A549 (cell line): ENCODE results near the gene SCT. TPM values are rescaled to one million over a fixed set of nuclear protein-coding genes. Genes with fewer than 3 reads are reported as not detected.

Experiments used
- ATAC-seq, 2 experiments: fragments of 200-7000 bp in 1 of 2; fragments of >200 bp in 1 of 2; cut with Nextera tagmentation in 1 of 2; cut with Tn5 transposase in 1 of 2; 3 replicates each; pipeline versions ENCODE4 v1.8.0 to v1.9.1; 2018 to 2020; ENCODE audit warnings: mild to moderate bottlenecking in 1 of 2, moderate library complexity in 1 of 2
- CTCF ChIA-PET: fragments of 300-600 bp; sonication (Branson Sonifier 250); formaldehyde crosslinking; extraction: SDS; loops from one replicate; lab custom pipeline; 2021; ENCODE audit warnings: antibody characterized with exemption, inconsistent platforms; lab: Yijun Ruan, JAX
- POLR2A ChIA-PET: fragments of 350-600 bp; formaldehyde crosslinking; extraction: SDS; loops from one replicate; lab custom pipeline; 2021; ENCODE audit warnings: antibody characterized with exemption, inconsistent platforms; lab: Yijun Ruan, JAX
- DNase-seq, 2 experiments: peaks; one replicate each; pipeline versions ENCODE4 v3.0.0 to v3.0.0-alpha.2; 2011 to 2016; ENCODE audit warnings: low read depth in 1 of 2, low spot score in 1 of 2
- FAIRE-seq: peaks from 2 replicates; lab custom pipeline; 2011; peaks lifted over from hg19 to GRCh38; lab: Jason Lieb, UNC
- H3K27ac ChIP-seq, 2 experiments: fragments of >200 bp; sonication (Bioruptor Twin); formaldehyde crosslinking; 3 replicates each; pipeline ENCODE4 v1.5.1; 2016 to 2017
- H3K4me1 ChIP-seq: fragments of >200 bp; sonication (Bioruptor Twin); formaldehyde crosslinking; 3 replicates; pipeline ENCODE4 v1.6.1; 2016
- H3K4me2 ChIP-seq: fragments of >200 bp; sonication (Bioruptor Twin); formaldehyde crosslinking; 3 replicates; pipeline ENCODE4 v1.6.1; 2016
- H3K4me3 ChIP-seq: fragments of >200 bp; sonication (Bioruptor Twin); formaldehyde crosslinking; 3 replicates; pipeline ENCODE4 v1.5.1; 2016
- H3K9me3 ChIP-seq: fragments of >200 bp; sonication (Bioruptor Twin); formaldehyde crosslinking; 3 replicates; pipeline ENCODE4 v1.6.1; 2016
- ATOH8 ChIP-seq: fragments of 250-450 bp; sonication (Bioruptor Pico); IDR thresholded peaks from 2 replicates; pipeline ENCODE4 v1.5.0; 2020; ENCODE audit warnings: low read depth, mild to moderate bottlenecking, moderate library complexity
- BHLHE40 ChIP-seq: IDR thresholded peaks from 2 replicates; pipeline ENCODE4 v1.6.1; 2012; ENCODE audit warnings: low read depth, low read length, inconsistent platforms
- CBX2 ChIP-seq: fragments of 200-600 bp; sonication (generic); IDR thresholded peaks from 2 replicates; pipeline ENCODE4 v1.6.1; 2016; ENCODE audit warnings: low read depth, mild to moderate bottlenecking, borderline replicate concordance
- CBX8 ChIP-seq: fragments of 200-600 bp; sonication (generic); IDR thresholded peaks from 2 replicates; pipeline ENCODE4 v1.6.1; 2016
- CHD2 ChIP-seq: fragments of 150-350 bp; IDR thresholded peaks from 2 replicates; pipeline ENCODE4 v1.6.1; 2014; ENCODE audit warnings: low read length; ENCODE audit not compliant: partially characterized antibody
- CHD4 ChIP-seq: fragments of 200-600 bp; sonication (generic); IDR thresholded peaks from 2 replicates; pipeline ENCODE4 v1.6.1; 2016; ENCODE audit warnings: antibody characterized with exemption, mild to moderate bottlenecking, borderline replicate concordance
- EHMT2 ChIP-seq: fragments of 200-600 bp; sonication (generic); IDR thresholded peaks from 2 replicates; pipeline ENCODE4 v1.6.1; 2016; ENCODE audit warnings: antibody characterized with exemption, low read depth, mild to moderate bottlenecking, moderate library complexity
- ELK1 ChIP-seq: fragments of 150-350 bp; IDR thresholded peaks from 2 replicates; pipeline ENCODE4 v1.6.1; 2014; ENCODE audit warnings: low read depth, mild to moderate bottlenecking, low read length
- FOSB ChIP-seq: fragments of 250-450 bp; sonication (Bioruptor Pico); IDR thresholded peaks from 2 replicates; pipeline ENCODE4 v1.5.0; 2020; ENCODE audit warnings: mild to moderate bottlenecking, moderate library complexity
- FOSL2 ChIP-seq, 2 experiments: fragments of 450-650 bp in 1 of 2; fragments of >200 bp in 1 of 2; sonication (Bioruptor Twin) in 1 of 2; formaldehyde crosslinking; IDR thresholded peaks; 2 replicates each; pipeline versions ENCODE4 v1.5.0 to v1.6.1; 2016 to 2020; ENCODE audit warnings: mild to moderate bottlenecking in 1 of 2, moderate library complexity in 1 of 2
- GATA3 ChIP-seq: IDR thresholded peaks from 2 replicates; pipeline ENCODE4 v1.6.1; 2012; ENCODE audit warnings: borderline replicate concordance
- HEYL ChIP-seq: fragments of 250-450 bp; sonication (Bioruptor Pico); IDR thresholded peaks from 2 replicates; pipeline ENCODE4 v1.8.0; 2021; ENCODE audit warnings: mild to moderate bottlenecking, moderate library complexity
- HMGXB4 ChIP-seq: fragments of 250-450 bp; sonication (Bioruptor Pico); IDR thresholded peaks from 2 replicates; pipeline ENCODE4 v1.5.0; 2021; ENCODE audit warnings: mild to moderate bottlenecking, moderate library complexity, borderline replicate concordance
- HOXB13 ChIP-seq: fragments of 250-450 bp; sonication (Bioruptor Pico); IDR thresholded peaks from 2 replicates; pipeline ENCODE4 v1.5.0; 2020; ENCODE audit warnings: low read depth, mild to moderate bottlenecking, moderate library complexity
- HOXB5 ChIP-seq: fragments of 250-450 bp; sonication (Bioruptor Pico); IDR thresholded peaks from 2 replicates; pipeline ENCODE4 v1.5.0; 2020; ENCODE audit warnings: mild to moderate bottlenecking, moderate library complexity
- KDM1A ChIP-seq: fragments of 200-600 bp; sonication (generic); IDR thresholded peaks from 2 replicates; pipeline ENCODE4 v1.6.1; 2016; ENCODE audit warnings: low read depth, mild to moderate bottlenecking
- KDM5A ChIP-seq: fragments of 200-600 bp; sonication (generic); IDR thresholded peaks from 2 replicates; pipeline ENCODE4 v1.6.1; 2016; ENCODE audit warnings: antibody characterized with exemption, mild to moderate bottlenecking
- MAX ChIP-seq: IDR thresholded peaks from 2 replicates; pipeline ENCODE4 v1.6.1; 2012
- MYC ChIP-seq: IDR thresholded peaks from 2 replicates; pipeline ENCODE4 v1.6.1; 2012; ENCODE audit warnings: mild to moderate bottlenecking, inconsistent platforms, low read length, improper control_type of control experiment, borderline replicate concordance
- NFE2L2 ChIP-seq: fragments of 150-350 bp; conservative IDR thresholded peaks from 2 replicates; pipeline ENCODE4 v1.6.1; 2014; ENCODE audit warnings: low read length
- PHF8 ChIP-seq: fragments of 200-600 bp; sonication (generic); IDR thresholded peaks from 2 replicates; pipeline ENCODE4 v1.6.1; 2016; ENCODE audit warnings: low read depth, mild to moderate bottlenecking, antibody characterized with exemption, moderate library complexity, borderline replicate concordance
- POLR2AphosphoS2 ChIP-seq: conservative IDR thresholded peaks from 2 replicates; pipeline ENCODE4 v1.6.1; 2012; ENCODE audit warnings: low read length, improper control_type of control experiment, inconsistent platforms
- RAD21 ChIP-seq, 2 experiments: fragments of >200 bp in 1 of 2; sonication (Bioruptor Twin) in 1 of 2; formaldehyde crosslinking in 1 of 2; IDR thresholded peaks in 1 of 2; conservative IDR thresholded peaks in 1 of 2; 2 replicates in 1 of 2; 3 replicates in 1 of 2; pipeline ENCODE4 v1.6.1; 2012 to 2018; ENCODE audit warnings: inconsistent platforms in 1 of 2
- RFX5 ChIP-seq: fragments of 450-650 bp; IDR thresholded peaks from 2 replicates; pipeline ENCODE4 v1.7.1; 2014; ENCODE audit warnings: antibody characterized with exemption, mild to moderate bottlenecking, moderate library complexity
- RNF2 ChIP-seq: fragments of 200-600 bp; sonication (generic); IDR thresholded peaks from 2 replicates; pipeline ENCODE4 v1.6.1; 2016; ENCODE audit warnings: low read depth, mild to moderate bottlenecking, antibody characterized with exemption, moderate library complexity, borderline replicate concordance
- TFCP2L1 ChIP-seq: fragments of 250-450 bp; sonication (Bioruptor Pico); IDR thresholded peaks from 2 replicates; pipeline ENCODE4 v1.5.0; 2021; ENCODE audit warnings: mild to moderate bottlenecking
- TP53 ChIP-seq: fragments of 250-450 bp; sonication (Bioruptor Pico); IDR thresholded peaks from 2 replicates; pipeline ENCODE4 v1.5.0; 2021; ENCODE audit warnings: mild to moderate bottlenecking, moderate library complexity
- ZFP36 ChIP-seq: fragments of 450-650 bp; IDR thresholded peaks from 2 replicates; pipeline ENCODE4 v1.6.1; 2014; ENCODE audit warnings: borderline replicate concordance; ENCODE audit not compliant: partially characterized antibody
- WGBS: methylation state at CpG from one replicate; pipeline ENCODE4 v1.1.6; 2017; ENCODE audit errors: missing lambda C conversion rate; 5-methylcytosine and 5-hydroxymethylcytosine counted together
- polyA plus RNA-seq, 4 experiments: library from polyadenylated mRNA; depleted of rRNA in 3 of 4; stranded (reverse); fragments of >200 nt; fragmentation: RNase III in 1 of 4; extraction: RNeasy Plus Mini Kit Qiagen cat#74134 plus additional on column Dnase treatment in 1 of 4; gene quantifications; 2 replicates in 3 of 4; 3 replicates in 1 of 4; pipeline ENCODE4 v1.2.3, GENCODE V29; 2011 to 2017
- TF ChIP-seq, protein P1 (sequence below): IDR thresholded peaks from 2 replicates; pipeline ENCODE4 v1.6.1; 2012
- TF ChIP-seq, protein P2 (sequence below): fragments of 450-650 bp; IDR thresholded peaks from 2 replicates; pipeline ENCODE4 v1.6.1; 2014; ENCODE audit warnings: antibody characterized with exemption

The SCT gene
- polyA plus RNA-seq, 2 of the 4 experiments (the other 2 are of a cell fraction): not detected

GRCh38 chr11:584287-584686 lies 42.7 kb downstream of the SCT start:
- whole genome bisulfite sequencing: 89% methylated on average over 10 of the region's 10 CpGs
- DNase-seq: no peak
- FAIRE-seq: no peak
- no peak for ATAC-seq
- TF ChIP-seq HOXB5 (CRISPR knock-in tag) (no peak), MAX (no peak), EHMT2 (no peak), NFE2L2 (no peak), ATOH8 (CRISPR knock-in tag) (no peak), RNF2 (no peak), CHD4 (no peak), HOXB13 (CRISPR knock-in tag) (no peak), RAD21 (conservative IDR thresholded peaks at IDR 0.05 in 1 of 2, IDR thresholded peaks at IDR 0.05 in 1 of 2) (no peak), FOSB (no peak), BHLHE40 (no peak), RFX5 (no peak), KDM5A (no peak), MYC (no peak), CBX8 (no peak), KDM1A (no peak), ZFP36 (no peak), CHD2 (no peak), TFCP2L1 (CRISPR knock-in tag) (no peak)
- TF ChIP-seq, protein P1, sequence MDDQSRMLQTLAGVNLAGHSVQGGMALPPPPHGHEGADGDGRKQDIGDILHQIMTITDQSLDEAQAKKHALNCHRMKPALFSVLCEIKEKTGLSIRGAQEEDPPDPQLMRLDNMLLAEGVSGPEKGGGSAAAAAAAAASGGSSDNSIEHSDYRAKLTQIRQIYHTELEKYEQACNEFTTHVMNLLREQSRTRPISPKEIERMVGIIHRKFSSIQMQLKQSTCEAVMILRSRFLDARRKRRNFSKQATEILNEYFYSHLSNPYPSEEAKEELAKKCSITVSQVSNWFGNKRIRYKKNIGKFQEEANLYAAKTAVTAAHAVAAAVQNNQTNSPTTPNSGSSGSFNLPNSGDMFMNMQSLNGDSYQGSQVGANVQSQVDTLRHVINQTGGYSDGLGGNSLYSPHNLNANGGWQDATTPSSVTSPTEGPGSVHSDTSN: no peak
- POLR2A ChIA-PET: no interaction called here
- CTCF ChIA-PET: interaction anchor here (1.3 kb wide), 2 partner anchors 32 to 65 kb away, joined by 3 to 4 read pairs; partner anchors contain the start of gene IRF7
- Histone ChIP-seq H3K27ac (no peak overlapping the region), H3K4me2 (no peak overlapping the region), H3K4me3 (no peak overlapping the region), H3K4me1 (peaks cover 25% of the 10 kb centered on the region), H3K9me3 (no peaks in the 10 kb centered on the region)

GRCh38 chr11:581752-582151 lies 45.2 kb downstream of the SCT start:
- WGBS: 95% methylated on average over 17 of the region's 17 CpGs
- H3K4me3 ChIP-seq: no peak overlapping the region
- TF ChIP-seq RNF2 (no peak), FOSB (no peak), PHF8 (no peak), POLR2AphosphoS2 (no peak), ZFP36 (no peak), TP53 (no peak), BHLHE40 (no peak), KDM5A (no peak), KDM1A (no peak), HMGXB4 (CRISPR knock-in tag) (no peak), FOSL2 (IDR thresholded peaks at IDR 0.05) (no peak), FOSL2 (CRISPR knock-in tag; IDR thresholded peaks at IDR 0.05) (no peak), CBX2 (no peak), ELK1 (no peak), ATOH8 (CRISPR knock-in tag) (no peak), HEYL (CRISPR knock-in tag) (no peak), GATA3 (no peak)
- TF ChIP-seq, protein P2, sequence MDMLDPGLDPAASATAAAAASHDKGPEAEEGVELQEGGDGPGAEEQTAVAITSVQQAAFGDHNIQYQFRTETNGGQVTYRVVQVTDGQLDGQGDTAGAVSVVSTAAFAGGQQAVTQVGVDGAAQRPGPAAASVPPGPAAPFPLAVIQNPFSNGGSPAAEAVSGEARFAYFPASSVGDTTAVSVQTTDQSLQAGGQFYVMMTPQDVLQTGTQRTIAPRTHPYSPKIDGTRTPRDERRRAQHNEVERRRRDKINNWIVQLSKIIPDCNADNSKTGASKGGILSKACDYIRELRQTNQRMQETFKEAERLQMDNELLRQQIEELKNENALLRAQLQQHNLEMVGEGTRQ: no peak
- FAIRE-seq: no peak
- no peaks in the 10 kb centered on the region for H3K9me3 ChIP-seq
- no peak for ATAC-seq
- H3K4me2 ChIP-seq: no peak overlapping the region
- peaks cover 20% of the 10 kb centered on the region for H3K4me1 ChIP-seq
- ChIA-PET CTCF (interaction anchor here (1.1 kb wide), 1 partner anchor 20 kb away, joined by 3 read pairs; no protein-coding TSS in a partner anchor), POLR2A (no interaction called here)
- no peak for DNase-seq
- H3K27ac ChIP-seq: no peak overlapping the region
